ENCODE measurements around the gene AS3MT.

DNA sequence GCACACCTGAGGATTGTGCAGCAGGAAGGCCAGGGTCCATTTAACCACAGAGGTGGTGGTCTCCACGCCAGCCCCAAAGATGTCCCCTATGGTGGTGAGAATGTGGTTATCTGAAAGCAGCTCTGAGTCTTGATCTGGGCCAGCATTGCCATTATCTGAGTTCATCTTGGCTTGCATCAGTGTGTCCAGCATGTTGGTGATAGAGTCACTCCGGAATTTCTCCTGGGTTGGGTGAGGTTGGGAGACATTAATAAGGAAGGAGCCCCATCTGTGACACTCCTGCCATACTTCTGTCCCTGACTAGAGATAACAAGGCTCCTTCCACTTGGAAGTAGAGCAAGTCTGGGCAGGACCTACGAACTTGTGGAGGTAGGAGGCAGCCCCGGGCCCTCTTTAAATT, 36.3 kb upstream of the AS3MT start:
- no peak for TF ChIP-seq POLR2A (IDR thresholded peaks at IDR 0.05)
- TF ChIP-seq, protein P1, sequence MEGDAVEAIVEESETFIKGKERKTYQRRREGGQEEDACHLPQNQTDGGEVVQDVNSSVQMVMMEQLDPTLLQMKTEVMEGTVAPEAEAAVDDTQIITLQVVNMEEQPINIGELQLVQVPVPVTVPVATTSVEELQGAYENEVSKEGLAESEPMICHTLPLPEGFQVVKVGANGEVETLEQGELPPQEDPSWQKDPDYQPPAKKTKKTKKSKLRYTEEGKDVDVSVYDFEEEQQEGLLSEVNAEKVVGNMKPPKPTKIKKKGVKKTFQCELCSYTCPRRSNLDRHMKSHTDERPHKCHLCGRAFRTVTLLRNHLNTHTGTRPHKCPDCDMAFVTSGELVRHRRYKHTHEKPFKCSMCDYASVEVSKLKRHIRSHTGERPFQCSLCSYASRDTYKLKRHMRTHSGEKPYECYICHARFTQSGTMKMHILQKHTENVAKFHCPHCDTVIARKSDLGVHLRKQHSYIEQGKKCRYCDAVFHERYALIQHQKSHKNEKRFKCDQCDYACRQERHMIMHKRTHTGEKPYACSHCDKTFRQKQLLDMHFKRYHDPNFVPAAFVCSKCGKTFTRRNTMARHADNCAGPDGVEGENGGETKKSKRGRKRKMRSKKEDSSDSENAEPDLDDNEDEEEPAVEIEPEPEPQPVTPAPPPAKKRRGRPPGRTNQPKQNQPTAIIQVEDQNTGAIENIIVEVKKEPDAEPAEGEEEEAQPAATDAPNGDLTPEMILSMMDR (IDR thresholded peaks at IDR 0.05), result no peak
